Right cardiac atrium (tissue), 5 donors: Measurements from ENCODE around the gene DENND4B. TPM values are rescaled to one million over a fixed set of nuclear protein-coding genes. Genes with fewer than 3 reads are reported as not detected.

Experiments
- ATAC-seq, 2 donors: fragments of 200-7000 bp; cut with Tn5 transposase; one replicate each; pipeline versions ENCODE4 v1.8.0 to v1.9.1; 2020; ENCODE audit warnings: moderate library complexity in 2 of 2, mild to moderate bottlenecking in 1 of 2
- DNase-seq, 3 donors: peaks; one replicate each; pipeline ENCODE4 v3.0.0-alpha.2; 2020
- H3K27ac ChIP-seq: one replicate; pipeline ENCODE4 v1.5.1; 2013; ENCODE audit warnings: mild to moderate bottlenecking, low read length, control low read depth, moderate library complexity
- H3K27me3 ChIP-seq: one replicate; pipeline ENCODE4 v1.6.1; 2013; ENCODE audit not compliant: control insufficient read depth, insufficient read depth
- H3K4me1 ChIP-seq: one replicate; pipeline ENCODE4 v1.6.1; 2013; ENCODE audit warnings: low read length; ENCODE audit not compliant: control insufficient read depth, insufficient read depth
- H3K4me3 ChIP-seq: one replicate; pipeline ENCODE4 v1.5.1; 2013; ENCODE audit warnings: low read length, control low read depth
- H3K9me3 ChIP-seq: one replicate; pipeline ENCODE4 v1.6.1; 2013; ENCODE audit warnings: low read length; ENCODE audit not compliant: control insufficient read depth
- WGBS: extraction: QIAGEN DNeasy Blood & Tissue Kit; methylation state at CpG from one replicate; pipeline ENCODE4 v1.1.7; 2013; 5-methylcytosine and 5-hydroxymethylcytosine counted together
- intact Hi-C, 4 donors: fragments of 100-400 bp; cut with DNase I; formaldehyde crosslinking; loops; one replicate each; pipeline versions ENCODE4 v1.11.0 to v1.14.0; 2022 to 2023
- microRNA-seq, 2 donors: library from miRNA; unstranded; fragments of <30 nt; microRNA quantifications; one replicate each; pipeline ENCODE4 v1.2.0, GENCODE V29; 2020 to 2021
- polyA plus RNA-seq: library from polyadenylated mRNA; stranded (reverse); fragments of 200-250 nt; gene quantifications from one replicate; pipeline ENCODE4 v1.2.3, GENCODE V29; 2013
- total RNA-seq, 4 donors: library from RNA; stranded (reverse); fragmentation: NEBNext Ultra II Directional; extraction: Animal tissue kit (Norgen Biotek cat#: 25700); gene quantifications; one replicate each; pipeline ENCODE4 v1.2.1, GENCODE V29; 2021
- donor health status: healthy with polysubstance abuse.
- donor health status: DM: no; HTN: yes; CAD: no.
- donor health status: DM: no; HTN: no; CAD: no.
- donor health status: DM: no; HTN: yes; CAD: no; lungs with severe emphysema.
- donor health status: DM: yes; HTN: yes; CAD: no.

Gene DENND4B
- total and polyA plus RNA-seq, 5 donors, result 32.0 to 48.7 (median 41.5) TPM

- peaks cover 3% of the 10 kb centered on the region for H3K4me1 ChIP-seq
Measured at GRCh38 chr1:153880024-153880423, 66.5 kb downstream of the DENND4B start.

More at GRCh38 chr1:153880024-153880423, 66.5 kb downstream of the DENND4B start:
- intact Hi-C loops, result no loop called here
- DNase-seq, result no peak
- Histone ChIP-seq H3K9me3 (no peaks in the 10 kb centered on the region), H3K27ac (no peak overlapping the region), H3K27me3 (no peaks in the 10 kb centered on the region), H3K4me3 (no peak overlapping the region)
- WGBS, result 91% methylated on average over 9 of the region's 9 CpGs
- no peak for ATAC-seq

Small RNA genes within 50 kb of the gene (microRNA-seq; reads per million reads assigned to microRNA genes)
- 0.42 to 0.54 reads per million in 2 donors for gene MIR6737

Other genes starting within 250 kb of the DENND4B start
- gene INTS3, start 218.7 kb downstream of the DENND4B start, total RNA-seq, result 10 to 100 TPM; 30.6 to 41.8 (median 33.7) TPM
- 26.4 TPM for gene INTS3, start 218.7 kb downstream of the DENND4B start, polyA plus RNA-seq
- 10 to 100 TPM; 16.9 to 22.0 (median 20.1) TPM for gene SLC27A3, start 171.3 kb downstream of the DENND4B start, total RNA-seq
- gene SLC27A3, start 171.3 kb downstream of the DENND4B start, polyA plus RNA-seq, result 26.5 TPM
- 10 to 100 TPM; 35.8 to 50.1 (median 42.6) TPM for gene GATAD2B, start 23.7 kb downstream of the DENND4B start, total RNA-seq
- gene GATAD2B, start 23.7 kb downstream of the DENND4B start, polyA plus RNA-seq, result 7.2 TPM
- gene CRTC2, start 11.9 kb upstream of the DENND4B start, total RNA-seq, result 10 to 100 TPM; 23.4 to 32.8 (median 26.2) TPM
- 26.9 TPM for gene CRTC2, start 11.9 kb upstream of the DENND4B start, polyA plus RNA-seq
- 10 to 100 TPM; 61.2 to 71.4 (median 65.1) TPM for gene SLC39A1, start 16.8 kb upstream of the DENND4B start, total RNA-seq
- gene SLC39A1, start 16.8 kb upstream of the DENND4B start, polyA plus RNA-seq, result 61.3 TPM
- gene CREB3L4, start 21.2 kb upstream of the DENND4B start, total RNA-seq, result 1 to 10 TPM; 4.3 to 6.0 (median 4.8) TPM
- gene CREB3L4, start 21.2 kb upstream of the DENND4B start, polyA plus RNA-seq, result 6.0 TPM
- gene JTB, start 31.0 kb upstream of the DENND4B start, total RNA-seq, result 100 to 1,000 TPM in 2 of 4 donors, 10 to 100 TPM in 2; 92.1 to 108 (median 102) TPM
- gene JTB, start 31.0 kb upstream of the DENND4B start, polyA plus RNA-seq, result 143 TPM
- gene RAB13, start 39.6 kb upstream of the DENND4B start, total RNA-seq, result 10 to 100 TPM; 62.2 to 78.2 (median 69.5) TPM
- 103 TPM for gene RAB13, start 39.6 kb upstream of the DENND4B start, polyA plus RNA-seq
- 1,000 to 10,000 TPM; 1,034 to 1,449 (median 1,261) TPM for gene RPS27, start 44.0 kb upstream of the DENND4B start, total RNA-seq
- 5,589 TPM for gene RPS27, start 44.0 kb upstream of the DENND4B start, polyA plus RNA-seq
- gene NUP210L, start 208.4 kb upstream of the DENND4B start, total RNA-seq, result under 1 TPM; 0.09 to 0.88 (median 0.18) TPM
- not detected for gene NUP210L, start 208.4 kb upstream of the DENND4B start, polyA plus RNA-seq
- gene TPM3, start 245.4 kb upstream of the DENND4B start, total RNA-seq, result 100 to 1,000 TPM; 202 to 594 (median 262) TPM
- 391 TPM for gene TPM3, start 245.4 kb upstream of the DENND4B start, polyA plus RNA-seq